ENCODE measurements around the gene C14orf93. TPM values are rescaled to one million over a fixed set of nuclear protein-coding genes. Genes with fewer than 3 reads are reported as not detected.

C14orf93 gene
- total RNA-seq, 2 experiments from 2014 or later = 7.6 to 8.4 TPM

GRCh38 chr14:23044840-23045239 lies 34.9 kb upstream of the C14orf93 start:
- Histone ChIP-seq H3K9me3 (ENCODE audit: control insufficient read depth in 1 of 2, insufficient read depth in 1 of 2, low read length in 2 of 2) (no peaks in the 10 kb centered on the region), H3K36me3 (ENCODE audit: insufficient read depth, low read length) (no peaks in the 10 kb centered on the region), H3K4me3 (ENCODE audit: low read length) (no peak overlapping the region), H3K27me3 (ENCODE audit: control insufficient read depth in 1 of 2, insufficient read depth in 2 of 2, low read length in 2 of 2) (no peaks in the 10 kb centered on the region), H3K27ac (ENCODE audit: low read depth in 1 of 2, low read length in 2 of 2) (no peak overlapping the region), H3K4me1 (ENCODE audit: insufficient read depth, low read length) (no peaks in the 10 kb centered on the region)
- DNase-seq = no peak
- Mint-ChIP-seq H3K4me1 (ENCODE audit: low read depth) (no peaks in the 10 kb centered on the region), H3K27me3 (no peaks in the 10 kb centered on the region), H3K27ac (no peak overlapping the region), H3K9me3 (no peaks in the 10 kb centered on the region), H3K4me3 (no peak overlapping the region), H3K36me3 (ENCODE audit: low read depth) (no peaks in the 10 kb centered on the region)
- ATAC-seq (ENCODE audit: poor library complexity) = no peak
- CTCF ChIA-PET = no interaction called here
- POLR2A ChIA-PET = no interaction called here
- intact Hi-C loops (cut with DNase I, micrococcal nuclease) = no loop called here
- no peak for TF ChIP-seq CTCF (IDR thresholded peaks at IDR 0.05)

- no peak overlapping the region for H3K4me3 Mint-ChIP-seq
- H3K9me3 Mint-ChIP-seq = no peaks in the 10 kb centered on the region
- no peak overlapping the region for H3K4me3 ChIP-seq (ENCODE audit: low read length)
- H3K27ac ChIP-seq (ENCODE audit: low read depth in 1 of 2, low read length in 2 of 2) = no peak overlapping the region
- no peak overlapping the region for H3K27ac Mint-ChIP-seq
- no peak for TF ChIP-seq CTCF (IDR thresholded peaks at IDR 0.05)
- H3K9me3 ChIP-seq (ENCODE audit: control insufficient read depth in 1 of 2, insufficient read depth in 1 of 2, low read length in 2 of 2) = no peaks in the 10 kb centered on the region
- no peaks in the 10 kb centered on the region for H3K36me3 Mint-ChIP-seq (ENCODE audit: low read depth)
- no peaks in the 10 kb centered on the region for H3K4me1 Mint-ChIP-seq (ENCODE audit: low read depth)
- ATAC-seq (ENCODE audit: poor library complexity) (no peak), DNase-seq (no peak)
- ChIA-PET POLR2A (no interaction called here), CTCF (no interaction called here)
- no peaks in the 10 kb centered on the region for H3K27me3 ChIP-seq (ENCODE audit: control insufficient read depth in 1 of 2, insufficient read depth in 2 of 2, low read length in 2 of 2)
- no peaks in the 10 kb centered on the region for H3K36me3 ChIP-seq (ENCODE audit: insufficient read depth, low read length)
- H3K27me3 Mint-ChIP-seq = no peaks in the 10 kb centered on the region
- H3K4me1 ChIP-seq (ENCODE audit: insufficient read depth, low read length) = no peaks in the 10 kb centered on the region
- intact Hi-C loops (cut with DNase I, micrococcal nuclease) = no loop called here
Observed at GRCh38 chr14:23043754-23044153, 33.8 kb upstream of the C14orf93 start.

GRCh38 chr14:23043145-23043544 lies 33.2 kb upstream of the C14orf93 start:
- no peaks in the 10 kb centered on the region for H3K27me3 ChIP-seq (ENCODE audit: control insufficient read depth in 1 of 2, insufficient read depth in 2 of 2, low read length in 2 of 2)
- no peak for ATAC-seq (ENCODE audit: poor library complexity)
- intact Hi-C loops (cut with DNase I, micrococcal nuclease) = no loop called here
- H3K4me3 Mint-ChIP-seq = no peak overlapping the region
- H3K4me1 Mint-ChIP-seq (ENCODE audit: low read depth) = no peaks in the 10 kb centered on the region
- no peaks in the 10 kb centered on the region for H3K4me1 ChIP-seq (ENCODE audit: insufficient read depth, low read length)
- H3K36me3 ChIP-seq (ENCODE audit: insufficient read depth, low read length) = no peaks in the 10 kb centered on the region
- no peaks in the 10 kb centered on the region for H3K9me3 ChIP-seq (ENCODE audit: control insufficient read depth in 1 of 2, insufficient read depth in 1 of 2, low read length in 2 of 2)
- no peak overlapping the region for H3K27ac Mint-ChIP-seq
- no peak overlapping the region for H3K27ac ChIP-seq (ENCODE audit: low read depth in 1 of 2, low read length in 2 of 2)
- no peak for DNase-seq
- no peak for TF ChIP-seq CTCF (IDR thresholded peaks at IDR 0.05)
- no peaks in the 10 kb centered on the region for H3K36me3 Mint-ChIP-seq (ENCODE audit: low read depth)
- CTCF ChIA-PET = no interaction called here
- no peaks in the 10 kb centered on the region for H3K9me3 Mint-ChIP-seq
- H3K4me3 ChIP-seq (ENCODE audit: low read length) = no peak overlapping the region
- POLR2A ChIA-PET = no interaction called here
- H3K27me3 Mint-ChIP-seq = no peaks in the 10 kb centered on the region

Data from CD4-positive, alpha-beta T cell (primary cell).